WERI-Rb-1 (cell line): Measurements from ENCODE around the gene TMEM184A.

Source experiments
- DNase-seq: peaks from one replicate; pipeline ENCODE4 v3.0.0-alpha.2; 2020
- H3K27ac ChIP-seq: fragments of 250-450 bp; sonication (Bioruptor Pico); 2 replicates; pipeline ENCODE4 v1.5.1; 2020; ENCODE audit warnings: mild to moderate bottlenecking, moderate library complexity
- H3K27me3 ChIP-seq: fragments of 250-450 bp; sonication (Bioruptor Pico); 2 replicates; pipeline ENCODE4 v1.5.1; 2021; ENCODE audit warnings: mild to moderate bottlenecking, low read depth, moderate library complexity; ENCODE audit not compliant: insufficient read depth, severe bottlenecking
- H3K36me3 ChIP-seq: fragments of 250-450 bp; sonication (Bioruptor Pico); 2 replicates; pipeline ENCODE4 v1.5.1; 2020; ENCODE audit warnings: mild to moderate bottlenecking, moderate library complexity
- H3K4me3 ChIP-seq: 2 replicates; pipeline ENCODE4 v1.5.1; 2011; ENCODE audit warnings: low read depth, mild to moderate bottlenecking, control low read depth, low read length
- H3K9me3 ChIP-seq: fragments of 250-450 bp; sonication (Bioruptor Pico); 2 replicates; pipeline ENCODE4 v1.5.1; 2021; ENCODE audit warnings: mild to moderate bottlenecking, moderate library complexity; ENCODE audit not compliant: severe bottlenecking
- CTCF ChIP-seq: IDR thresholded peaks from 2 replicates; pipeline ENCODE4 v1.5.1; 2011; ENCODE audit warnings: low read depth, mild to moderate bottlenecking, control low read depth, inconsistent platforms, low read length

Gene TMEM184A

DNA sequence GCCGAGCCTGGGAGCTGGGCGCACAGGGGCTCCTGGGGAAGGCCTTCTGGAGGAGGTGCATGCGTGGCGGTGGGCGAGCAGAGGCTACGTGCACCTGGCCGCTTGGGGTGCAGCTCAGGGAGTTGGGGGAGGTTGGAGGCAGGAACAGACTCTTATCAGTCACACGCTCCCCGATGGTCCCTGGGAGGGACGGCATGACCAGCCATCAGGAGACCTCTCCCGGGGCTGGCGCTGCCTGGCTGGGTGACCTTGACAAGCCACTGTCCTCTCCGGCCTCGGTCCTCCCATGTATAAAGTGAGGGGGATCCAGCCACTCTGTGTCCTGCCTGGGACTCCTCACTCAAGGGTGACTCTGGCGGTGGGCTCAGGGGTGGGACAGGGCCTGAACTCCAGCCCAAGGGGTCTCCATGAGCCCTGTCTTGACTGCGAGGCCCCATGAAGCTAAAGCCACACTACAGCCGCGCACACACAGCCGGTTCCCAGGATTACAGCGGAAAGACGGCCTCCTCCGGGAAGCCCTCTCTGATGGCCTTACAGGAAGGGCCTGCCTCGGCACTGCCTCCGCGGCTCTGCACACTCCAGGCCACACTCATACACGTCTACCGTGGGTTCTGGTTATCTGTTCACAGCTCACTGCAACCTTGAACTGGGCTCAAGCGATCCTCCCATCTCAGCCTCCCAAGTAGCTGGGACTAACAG is 2.3 kb downstream of the TMEM184A start:
- peaks cover 21% of the 10 kb centered on the region for H3K36me3 ChIP-seq
- no peak overlapping the region for H3K4me3 ChIP-seq
- H3K27ac ChIP-seq, result peak overlapping the region; percentile 96
- no peaks in the 10 kb centered on the region for H3K27me3 ChIP-seq
- no peak for DNase-seq
- no peaks in the 10 kb centered on the region for H3K9me3 ChIP-seq
- no peak for TF ChIP-seq CTCF

- DNase-seq, result no peak
- no peak overlapping the region for H3K4me3 ChIP-seq
- peaks cover 30% of the 10 kb centered on the region for H3K36me3 ChIP-seq
- H3K27me3 ChIP-seq, result no peaks in the 10 kb centered on the region
- H3K27ac ChIP-seq, result no peak overlapping the region
- TF ChIP-seq CTCF, result no peak
- H3K9me3 ChIP-seq, result no peaks in the 10 kb centered on the region
These were observed 3.8 kb downstream of the TMEM184A start for GRCh38 chr7:1552200-1552599.

DNA sequence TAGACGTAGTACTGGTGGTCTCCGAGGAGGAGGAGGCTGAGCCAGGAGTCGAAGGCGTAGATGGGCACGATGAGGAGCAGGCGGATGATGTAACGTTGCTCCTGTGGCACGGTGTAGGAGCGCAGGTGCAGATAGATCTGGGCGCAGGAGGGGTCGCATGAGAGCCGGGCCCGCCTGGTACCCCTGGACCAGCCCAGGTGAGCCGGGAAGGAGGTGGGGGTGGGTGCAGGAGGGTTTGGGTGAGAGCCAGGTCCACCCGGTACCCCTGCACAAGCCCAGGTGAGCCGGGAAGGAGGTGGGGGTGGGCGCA is 5.2 kb downstream of the TMEM184A start:
- no peak for DNase-seq
- H3K4me3 ChIP-seq, result no peak overlapping the region
- peaks cover 39% of the 10 kb centered on the region for H3K36me3 ChIP-seq
- H3K27me3 ChIP-seq, result no peaks in the 10 kb centered on the region
- H3K9me3 ChIP-seq, result no peaks in the 10 kb centered on the region
- TF ChIP-seq CTCF, result no peak
- no peak overlapping the region for H3K27ac ChIP-seq

GRCh38 chr7:1550005-1550845 is 5.8 kb downstream of the TMEM184A start:
- no peaks in the 10 kb centered on the region for H3K9me3 ChIP-seq
- peaks cover 39% of the 10 kb centered on the region for H3K36me3 ChIP-seq
- no peak overlapping the region for H3K4me3 ChIP-seq
- H3K27ac ChIP-seq, result no peak overlapping the region
- H3K27me3 ChIP-seq, result no peaks in the 10 kb centered on the region
- no peak for TF ChIP-seq CTCF
- no peak for DNase-seq

- H3K27me3 ChIP-seq, result no peaks in the 10 kb centered on the region
- no peak overlapping the region for H3K27ac ChIP-seq
- H3K9me3 ChIP-seq, result no peaks in the 10 kb centered on the region
- no peak for TF ChIP-seq CTCF
- H3K4me3 ChIP-seq, result no peak overlapping the region
- H3K36me3 ChIP-seq, result peaks cover 39% of the 10 kb centered on the region
- DNase-seq, result no peak
These were observed 6.5 kb downstream of the TMEM184A start for GRCh38 chr7:1549357-1550004.
